Suppressor macrophage (primary cell): ENCODE results near the gene NR2F6.
A peak's percentile ranks its signal among the peaks of the same experiment; 100 is the strongest.
"Not testable (repeated sequence)": the region's sequence is repeated elsewhere in the genome, so short reads cannot be mapped to it uniquely, and the experiment has no call there.

Experiments used
- DNase-seq, 4 experiments: peaks; one replicate each; pipeline ENCODE4 v3.0.0-alpha.2; 2020 to 2022

Gene NR2F6

DNA sequence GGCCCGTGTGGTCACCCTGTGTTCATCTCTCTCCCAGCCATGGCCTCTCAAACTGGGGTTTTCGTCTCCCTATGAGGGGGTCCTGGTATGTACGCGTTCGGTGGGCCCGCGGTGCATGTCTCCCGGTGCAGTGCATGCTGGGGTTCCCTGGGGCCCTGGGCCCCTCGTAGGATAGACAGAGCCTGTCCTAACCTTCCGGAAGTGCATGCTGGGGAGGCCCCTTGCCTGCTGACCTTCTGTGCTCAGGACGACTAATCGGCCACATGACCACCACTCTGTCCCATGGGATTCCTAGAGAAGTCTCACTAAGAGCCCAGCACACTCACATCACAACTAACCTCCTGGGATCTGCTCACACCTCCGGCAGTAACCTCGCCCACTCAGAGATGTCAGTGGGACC, 35.4 kb downstream of the NR2F6 start:
- no peak for DNase-seq

DNA sequence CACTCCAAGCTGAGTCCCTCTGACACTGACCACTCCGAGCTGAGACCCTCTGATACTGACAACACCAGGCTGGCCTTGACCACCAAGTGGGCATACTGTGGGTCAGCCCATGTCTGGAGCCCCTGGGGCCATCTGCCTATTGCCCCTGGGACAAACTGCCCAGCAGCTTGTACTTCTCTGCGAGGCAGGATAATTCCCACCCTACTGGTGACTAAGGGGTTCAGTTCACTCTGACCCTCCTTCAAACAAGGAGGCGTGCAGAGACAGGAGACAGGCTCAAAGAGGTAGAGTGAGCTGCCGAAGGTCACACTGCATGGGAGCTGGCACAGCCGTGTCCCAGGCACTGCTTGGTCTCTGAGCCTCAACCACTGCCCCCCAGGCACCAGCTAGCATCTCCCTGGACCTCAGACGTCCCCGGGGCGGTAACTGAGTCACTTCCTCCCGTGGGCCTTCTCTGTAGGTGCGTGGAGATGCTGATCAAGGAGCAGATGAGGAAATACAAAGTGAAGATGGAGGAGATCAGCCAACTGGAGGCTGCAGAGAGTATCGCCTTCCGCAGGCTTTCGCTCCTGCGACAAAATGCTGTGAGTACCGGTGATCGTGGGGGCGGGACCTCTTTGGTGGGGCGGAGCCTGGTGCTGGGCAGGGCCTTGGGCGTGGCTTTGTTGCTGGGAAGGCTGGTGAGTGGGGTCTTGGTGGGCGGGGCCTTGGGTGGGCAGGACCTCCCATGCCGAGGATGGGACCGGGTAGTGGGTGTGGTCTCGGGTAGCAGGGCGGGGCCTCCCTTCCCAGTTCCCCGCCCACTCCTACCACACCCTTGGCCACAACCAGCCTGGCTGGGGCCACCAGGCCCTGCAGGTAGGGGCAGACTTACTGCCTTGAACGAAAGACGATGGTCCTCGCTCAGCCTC, 36.3 kb downstream of the NR2F6 start:
- DNase-seq = peak; percentile 31 to 61 (median 45)

DNA sequence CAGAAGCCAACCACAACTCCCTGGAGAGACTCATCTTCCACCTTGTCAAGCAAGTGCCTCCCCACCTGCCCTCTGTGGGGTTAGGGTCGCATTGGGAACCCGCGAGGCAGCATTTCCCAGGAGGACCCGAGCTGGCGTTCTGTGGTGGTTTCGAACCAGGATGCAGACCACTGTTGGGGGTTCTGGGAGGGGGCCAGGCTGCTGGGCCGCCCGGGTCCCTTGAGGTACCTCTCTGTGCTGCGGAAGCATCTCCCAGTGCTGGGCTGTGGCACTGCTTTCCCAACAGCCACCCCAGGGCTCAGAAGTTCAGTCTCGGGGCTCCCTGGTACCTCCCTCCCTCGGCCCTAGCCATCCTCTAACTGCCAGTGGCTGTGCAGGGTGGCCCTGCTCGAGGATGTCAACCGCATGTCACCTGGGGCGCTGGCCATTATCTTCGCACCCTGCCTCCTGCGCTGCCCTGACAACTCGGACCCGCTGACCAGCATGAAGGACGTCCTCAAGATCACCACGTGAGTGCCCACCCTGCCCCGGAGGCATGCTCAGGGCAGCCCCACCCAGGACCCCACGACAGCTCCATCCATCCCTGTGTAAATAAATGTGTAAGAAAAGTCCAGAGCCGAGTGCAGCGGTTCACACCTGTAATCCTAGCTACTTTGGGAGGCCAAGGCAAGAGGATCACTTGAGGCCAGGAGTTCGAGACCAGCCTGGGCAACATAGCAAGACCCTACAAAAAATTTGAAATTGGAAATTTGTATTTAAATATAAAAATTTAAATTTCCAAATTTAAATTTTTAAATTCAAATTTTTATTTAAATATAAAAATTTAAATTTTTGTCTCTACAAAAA, 38.8 kb downstream of the NR2F6 start:
- DNase-seq = no peak

DNA sequence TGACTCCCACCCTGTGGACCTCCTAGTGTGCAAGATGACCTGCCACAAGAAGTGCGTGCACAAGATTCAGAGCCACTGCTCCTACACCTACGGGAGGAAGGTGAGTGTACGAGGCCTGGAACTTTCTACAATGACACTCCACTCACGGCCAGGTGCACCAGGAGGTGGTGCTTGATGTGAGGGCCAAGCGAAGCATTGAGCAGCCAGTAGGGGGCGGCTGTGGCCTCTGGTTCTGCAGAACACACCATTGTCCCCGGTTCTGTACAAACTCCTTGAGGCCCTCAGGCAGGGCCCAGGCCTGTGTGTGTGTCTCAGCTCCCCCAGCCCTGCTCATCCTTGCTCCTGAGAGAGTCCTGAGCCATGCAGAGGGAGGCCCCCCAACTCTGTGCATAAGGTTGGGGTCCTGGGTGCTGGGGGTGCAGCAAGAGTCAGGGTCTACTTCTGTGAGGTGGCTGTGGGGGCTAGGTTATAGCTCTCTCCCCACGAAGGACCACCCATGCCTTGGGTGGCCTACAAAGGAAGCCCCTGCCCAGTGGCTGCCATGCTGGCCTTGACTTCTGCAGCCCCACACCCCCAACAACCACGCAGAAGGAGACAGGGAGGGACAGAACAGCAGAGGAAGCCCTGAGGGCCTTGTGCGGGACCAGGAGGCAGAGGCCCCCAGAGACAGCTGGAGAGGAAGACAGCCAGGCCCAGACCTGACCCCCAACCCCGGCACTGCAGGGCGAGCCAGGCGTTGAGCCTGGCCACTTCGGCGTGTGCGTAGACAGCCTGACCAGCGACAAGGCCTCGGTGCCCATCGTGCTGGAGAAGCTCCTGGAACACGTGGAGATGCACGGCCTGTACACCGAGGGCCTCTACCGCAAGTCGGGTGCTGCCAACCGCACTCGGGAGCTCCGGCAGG, 40.2 kb downstream of the NR2F6 start:
- peak; percentile 32 to 62 (median 42) for DNase-seq

DNA sequence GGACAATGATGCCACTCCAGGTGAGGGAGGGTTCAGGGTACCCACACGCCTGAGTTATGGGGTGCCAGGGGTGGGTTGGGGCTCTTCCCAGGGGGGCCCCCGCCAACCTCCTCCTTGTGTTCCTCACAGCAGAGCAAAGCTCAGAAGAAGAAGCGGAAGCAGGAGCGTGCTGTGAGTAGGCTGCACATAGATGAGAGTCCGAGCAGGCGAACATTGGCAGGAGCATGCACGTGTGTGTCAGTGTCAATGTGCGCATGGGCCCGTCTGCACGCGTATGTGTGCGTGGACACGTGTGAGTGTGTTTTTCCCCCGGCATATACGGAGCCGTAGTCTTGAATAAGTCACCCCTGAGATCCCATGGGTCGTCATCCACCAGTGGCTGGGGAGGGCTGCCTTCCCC, 43.0 kb downstream of the NR2F6 start:
- no peak for DNase-seq

DNA sequence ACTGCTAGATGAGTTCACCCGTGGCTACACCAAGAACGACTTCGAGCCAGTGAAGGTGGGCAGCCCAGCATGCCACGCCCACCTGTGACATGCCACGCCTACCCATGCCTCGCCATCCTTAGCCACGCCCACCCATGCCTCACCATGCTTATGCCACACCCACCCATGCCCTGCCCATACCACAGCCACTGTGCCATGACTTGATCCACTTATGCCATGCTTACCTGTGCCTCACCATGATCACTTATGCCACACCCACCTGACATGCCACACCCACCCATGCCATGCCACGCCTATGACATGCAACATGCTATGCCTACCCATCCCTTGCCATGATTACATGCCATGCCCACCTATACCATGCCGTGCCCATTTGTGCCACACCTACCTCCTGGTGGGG, 43.5 kb downstream of the NR2F6 start:
- DNase-seq = peak in 3 of 4 experiments; percentile 28 to 57 (median 36)

DNA sequence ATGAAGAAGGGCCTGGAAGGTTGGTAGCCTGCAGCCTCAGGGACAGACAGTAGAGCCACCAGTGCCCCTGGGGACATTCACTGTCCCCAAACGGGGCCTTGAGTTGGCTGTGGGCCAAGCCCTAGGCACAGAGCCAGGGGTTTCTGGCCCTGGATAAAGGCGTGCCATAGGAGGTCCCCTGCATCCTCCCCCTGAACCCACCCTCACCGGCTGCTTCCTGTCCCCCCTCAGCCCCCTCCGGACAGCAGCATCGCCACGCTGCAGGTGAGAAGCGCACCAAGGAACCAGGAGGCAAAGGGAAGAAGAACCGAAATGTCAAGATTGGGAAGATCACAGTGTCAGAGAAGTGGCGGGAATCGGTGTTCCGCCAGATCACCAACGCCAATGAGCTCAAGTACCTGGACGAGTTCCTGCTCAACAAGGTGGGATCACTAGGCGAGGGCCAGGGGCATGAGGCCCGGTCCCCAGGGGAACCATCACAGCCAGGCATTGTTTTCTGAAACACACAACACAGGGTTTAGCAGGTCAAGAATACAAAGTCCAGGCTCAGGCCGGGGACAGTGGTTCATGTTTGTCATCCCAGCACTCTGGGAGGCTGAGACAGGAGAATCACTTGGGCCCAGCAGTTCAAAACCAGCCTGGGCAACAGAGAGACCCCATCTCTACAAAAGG, 45.2 kb downstream of the NR2F6 start:
- no peak for DNase-seq

DNA sequence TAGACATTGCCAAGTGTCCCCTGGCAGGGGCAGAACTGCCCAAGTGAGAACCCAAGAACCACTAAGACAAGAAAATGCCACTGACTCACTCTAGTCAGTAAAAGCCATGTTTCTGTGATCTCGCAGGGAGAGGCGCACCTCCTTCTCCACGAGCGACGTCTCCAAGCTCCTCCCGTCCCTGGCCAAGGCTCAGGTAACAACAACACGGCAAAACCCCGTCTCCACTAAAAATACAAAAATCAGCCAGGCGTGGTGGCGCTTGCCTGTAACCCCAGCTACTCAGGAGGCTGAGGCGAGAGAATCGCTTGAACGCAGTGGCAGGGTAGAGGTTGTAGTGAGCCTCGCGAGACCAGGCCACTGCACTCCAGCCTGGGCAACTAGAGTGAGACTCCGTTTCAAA, 48.1 kb downstream of the NR2F6 start:
- no peak for DNase-seq

DNA sequence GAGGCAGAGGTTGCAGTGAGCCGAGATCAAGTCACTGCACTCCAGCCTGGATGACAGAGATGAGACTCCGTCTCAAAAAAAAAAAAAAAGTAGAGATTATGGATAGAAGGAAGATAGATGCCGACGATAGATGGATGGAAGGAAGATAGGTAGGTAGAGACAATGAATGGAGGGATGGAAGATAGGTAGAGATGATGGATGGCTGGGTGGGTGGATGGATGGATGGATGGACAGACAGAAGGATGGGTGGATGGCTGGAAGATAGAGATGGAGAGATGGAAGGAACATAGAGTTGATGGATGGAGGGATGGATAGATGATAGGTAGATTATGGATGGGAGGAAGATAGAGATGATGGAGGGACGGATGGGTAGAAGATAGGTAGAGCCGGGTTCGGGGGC, 49.1 kb downstream of the NR2F6 start:
- DNase-seq = no peak

DNA sequence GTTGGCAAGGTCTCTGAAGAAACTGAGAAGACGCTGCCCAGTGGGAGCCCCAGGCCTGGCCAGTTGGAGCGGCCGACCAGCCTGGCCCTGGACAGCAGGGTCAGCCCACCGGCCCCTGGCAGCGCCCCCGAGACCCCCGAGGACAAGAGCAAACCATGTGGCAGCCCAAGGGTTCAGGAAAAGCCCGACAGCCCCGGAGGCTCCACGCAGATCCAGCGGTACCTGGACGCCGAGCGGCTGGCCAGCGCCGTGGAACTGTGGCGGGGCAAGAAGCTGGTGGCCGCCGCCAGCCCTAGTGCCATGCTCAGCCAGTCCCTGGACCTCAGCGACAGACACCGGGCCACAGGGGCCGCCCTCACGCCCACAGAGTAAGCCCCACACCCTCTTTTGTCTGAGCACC, 50.6 kb downstream of the NR2F6 start:
- DNase-seq = no peak

DNA sequence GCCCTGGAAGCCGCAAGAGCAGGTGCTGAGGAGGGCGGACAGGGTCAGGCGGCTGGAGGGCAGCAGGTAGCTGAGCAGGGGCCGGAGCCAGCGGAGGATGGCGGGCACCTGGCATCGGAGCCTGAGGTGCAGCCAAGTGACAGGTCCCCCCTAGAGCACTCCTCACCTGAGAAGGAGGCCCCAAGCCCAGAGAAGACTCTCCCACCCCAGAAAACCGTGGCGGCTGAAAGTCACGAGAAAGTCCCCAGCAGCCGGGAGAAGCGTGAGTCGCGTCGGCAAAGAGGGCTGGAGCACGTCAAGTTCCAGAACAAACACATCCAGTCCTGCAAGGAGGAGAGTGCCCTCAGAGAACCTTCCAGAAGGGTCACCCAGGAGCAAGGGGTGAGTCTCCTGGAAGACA, 51.1 kb downstream of the NR2F6 start:
- DNase-seq = no peak

DNA sequence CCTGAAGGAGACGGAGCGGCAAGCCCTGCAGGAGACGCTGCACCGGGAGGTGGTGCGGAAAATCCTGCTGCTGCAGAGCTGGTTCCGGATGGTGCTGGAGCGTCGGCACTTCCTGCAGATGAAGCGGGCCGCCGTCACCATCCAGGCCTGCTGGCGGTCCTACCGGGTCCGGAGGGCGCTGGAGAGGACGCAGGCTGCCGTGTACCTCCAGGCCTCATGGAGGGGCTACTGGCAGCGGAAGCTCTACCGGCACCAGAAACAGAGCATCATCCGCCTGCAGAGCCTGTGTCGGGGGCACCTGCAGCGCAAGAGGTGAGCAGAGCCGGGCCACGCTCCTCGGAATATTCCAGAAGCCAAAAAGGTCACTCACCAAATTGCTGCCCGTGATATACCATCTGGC, 53.0 kb downstream of the NR2F6 start:
- no peak for DNase-seq

DNA sequence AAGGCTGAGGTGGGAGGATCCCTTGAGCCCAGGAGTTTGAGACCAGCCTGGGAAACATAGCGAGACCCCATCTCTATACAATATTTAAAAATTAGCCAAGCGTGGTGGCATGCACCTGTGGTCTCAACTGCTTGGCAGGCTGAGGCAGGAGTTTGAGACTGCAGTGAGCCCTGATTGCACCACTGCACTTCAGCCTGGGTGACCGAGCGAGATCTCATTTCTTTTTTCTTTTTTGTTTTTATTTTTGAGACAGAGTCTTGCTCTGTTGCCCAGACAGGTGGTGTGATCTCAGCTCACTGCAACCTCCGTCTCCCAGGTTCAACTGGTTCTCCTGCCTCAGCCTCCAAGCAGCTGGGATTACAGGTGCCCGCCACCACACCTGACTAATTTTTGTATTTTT, 54.0 kb downstream of the NR2F6 start:
- DNase-seq = not testable (repeated sequence)

DNA sequence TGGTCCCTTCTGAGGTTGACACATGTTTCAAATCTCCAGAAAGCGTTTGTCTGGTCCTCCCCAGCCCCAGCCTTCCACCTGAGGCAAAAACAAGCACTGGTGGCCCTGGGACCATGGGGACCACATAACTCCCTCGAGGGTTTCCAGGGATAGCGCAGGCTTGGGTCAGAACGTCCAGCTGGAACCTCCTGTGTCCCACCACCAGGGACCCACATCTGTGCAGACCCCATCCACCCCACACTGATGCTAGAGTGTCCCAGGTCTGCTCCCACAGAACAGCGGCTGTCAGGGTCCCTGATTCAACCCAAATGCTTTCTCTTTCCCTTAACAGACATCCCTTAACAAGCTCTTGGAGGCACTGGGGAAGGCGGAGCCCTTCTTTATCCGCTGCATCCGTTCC, 60.1 kb downstream of the NR2F6 start:
- no peak for DNase-seq

DNA sequence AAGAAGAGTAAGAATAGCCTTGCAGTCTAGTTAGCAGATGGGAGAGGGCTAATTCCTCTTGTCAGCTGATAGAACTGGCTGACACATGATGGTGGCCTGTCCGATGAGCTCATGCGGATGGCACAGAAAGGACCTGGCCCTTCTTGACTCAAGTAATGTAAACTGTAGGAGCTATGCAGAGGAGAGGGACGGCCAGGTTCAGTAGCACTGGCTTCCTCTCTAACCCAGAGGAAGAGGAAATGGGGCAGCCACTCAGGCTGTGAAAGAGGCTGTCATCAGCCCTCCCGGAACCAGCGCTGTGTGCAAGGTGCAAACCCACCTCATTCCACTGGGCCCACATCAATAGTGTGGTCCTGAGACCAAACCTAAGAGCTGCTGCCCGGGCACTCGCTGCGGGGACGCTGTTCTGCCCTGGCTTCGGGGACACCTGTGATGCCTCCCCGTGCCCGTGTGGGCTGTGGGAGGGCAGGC, 61.3 kb downstream of the NR2F6 start:
- DNase-seq = peak; percentile 71 to 83 (median 78)

DNA sequence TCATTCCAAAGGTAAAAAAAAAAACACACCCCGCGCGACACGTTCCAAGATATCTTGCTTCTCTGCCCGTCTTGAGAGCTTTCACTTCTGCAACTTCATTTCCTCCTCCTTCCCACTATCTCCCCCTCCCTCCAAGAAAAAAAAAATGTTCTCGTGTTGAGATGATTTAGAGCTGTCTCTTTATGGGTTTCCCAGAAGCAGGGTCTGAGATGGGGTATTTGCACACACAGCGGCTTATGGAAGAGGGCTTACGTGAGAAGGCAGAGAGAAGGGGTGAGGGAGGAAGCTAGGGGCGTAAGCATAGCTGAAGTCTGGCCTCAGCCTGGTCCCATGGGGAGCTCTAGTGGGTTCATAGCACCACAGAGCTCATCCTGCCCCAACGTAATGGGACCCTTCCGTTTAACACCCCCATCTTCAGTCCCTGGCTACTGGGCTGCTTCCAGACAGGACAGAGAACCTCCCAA, 61.8 kb downstream of the NR2F6 start:
- DNase-seq = peak in 3 of 4 experiments; percentile 41 to 74 (median 73)

DNA sequence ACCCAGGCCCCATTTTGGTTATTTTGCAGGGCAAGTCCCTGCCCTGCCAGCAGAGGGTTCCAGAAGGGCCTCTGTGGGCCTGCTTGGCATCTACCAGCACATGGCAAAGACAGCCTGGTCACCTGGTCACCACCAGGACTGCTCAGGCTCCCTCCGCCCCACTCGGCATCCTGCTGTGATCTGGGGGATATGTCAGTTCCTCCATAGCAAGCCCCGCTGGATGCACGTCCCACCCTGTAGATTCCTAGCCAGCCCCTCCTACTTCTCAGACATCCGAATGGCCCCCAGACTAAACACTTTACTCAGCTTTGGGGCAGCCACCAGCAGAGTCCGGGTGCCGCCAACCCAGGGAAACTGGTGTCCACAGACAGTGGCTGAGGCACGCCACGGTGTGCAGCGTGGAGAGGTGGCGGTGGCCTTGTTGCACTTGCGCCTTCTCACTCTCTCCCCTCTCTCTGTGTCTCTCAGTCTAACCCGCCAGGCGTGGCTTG, 62.4 kb downstream of the NR2F6 start:
- peak; percentile 15 to 42 (median 26) for DNase-seq
